Activated T-helper 1 cell treated with anti-CD3 and anti-CD28 coated beads, Interleukin-12 subunit alpha, Interleukin-12 subunit beta, Interleukin-2, Interleukin-4 antibody, amounts not matched to agents 30 ng/mL and 10 ng/mL and 1 ng/mL, durations not matched to agents 14 hours and 24 hours and 36 hours (primary cell): ENCODE data around the gene EMP1. TPM values are rescaled to one million over a fixed set of nuclear protein-coding genes. Genes with fewer than 3 reads are reported as not detected.

Source experiments
- DNase-seq: peaks from one replicate; pipeline ENCODE4 v3.0.0; 2021; ENCODE audit warnings: low spot score
- H3K27ac Mint-ChIP-seq: one replicate; pipeline ENCODE4 v1.8.0; 2021; ENCODE audit warnings: mild to moderate bottlenecking, mixed read lengths
- H3K27me3 Mint-ChIP-seq: one replicate; pipeline ENCODE4 v1.8.0; 2022; ENCODE audit warnings: mild to moderate bottlenecking, moderate library complexity, mixed read lengths; ENCODE audit not compliant: insufficient read depth
- H3K36me3 Mint-ChIP-seq: one replicate; pipeline ENCODE4 v1.8.0; 2021; ENCODE audit warnings: low read depth, mixed read lengths
- H3K4me1 Mint-ChIP-seq: one replicate; pipeline ENCODE4 v1.8.0; 2021; ENCODE audit warnings: low read depth, mixed read lengths
- H3K4me3 Mint-ChIP-seq: one replicate; pipeline ENCODE4 v1.8.0; 2021; ENCODE audit warnings: mild to moderate bottlenecking, moderate library complexity, mixed read lengths
- H3K9me3 Mint-ChIP-seq: one replicate; pipeline ENCODE4 v1.8.0; 2021; ENCODE audit warnings: mixed read lengths
- intact Hi-C: fragments of 100-400 bp; cut with micrococcal nuclease; formaldehyde crosslinking; loops from one replicate; pipeline ENCODE4 v1.15.1; 2024
- total RNA-seq: library from RNA; stranded (reverse); gene quantifications from 2 replicates; pipeline ENCODE4 v1.2.3, GENCODE V29; 2022

Gene EMP1
- total RNA-seq, 1 donor from 2014 or later, result 33.6 TPM

DNA sequence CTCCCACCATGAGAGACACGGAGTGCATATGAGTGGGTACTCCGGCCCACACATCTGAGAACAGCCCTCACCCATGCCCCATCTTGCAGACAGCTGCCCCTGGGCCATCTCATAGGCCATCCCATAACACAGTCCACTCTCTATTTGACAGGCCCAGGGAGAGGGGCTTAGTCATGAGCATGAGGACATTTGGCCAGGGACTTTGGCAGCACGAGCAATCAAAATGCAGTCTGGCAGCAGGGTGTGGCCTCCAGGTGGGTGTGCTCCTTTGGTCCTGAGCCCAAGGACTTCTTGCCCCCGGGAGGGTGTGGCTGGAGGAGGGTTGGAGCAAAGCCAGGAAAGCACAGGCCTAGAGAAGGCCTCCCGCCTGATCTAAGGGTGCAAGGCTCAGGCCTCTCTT is 25.6 kb downstream of the EMP1 start:
- H3K36me3 Mint-ChIP-seq, result no peaks in the 10 kb centered on the region
- no peak overlapping the region for H3K27ac Mint-ChIP-seq
- H3K27me3 Mint-ChIP-seq, result peaks cover 26% of the 10 kb centered on the region
- no peak overlapping the region for H3K4me3 Mint-ChIP-seq
- DNase-seq, result no peak
- intact Hi-C loops, result no loop called here
- no peaks in the 10 kb centered on the region for H3K9me3 Mint-ChIP-seq
- no peaks in the 10 kb centered on the region for H3K4me1 Mint-ChIP-seq

GRCh38 chr12:13223179-13223804 is 26.8 kb downstream of the EMP1 start:
- Mint-ChIP-seq H3K4me1 (no peaks in the 10 kb centered on the region), H3K27ac (no peak overlapping the region), H3K27me3 (peaks cover 34% of the 10 kb centered on the region), H3K4me3 (no peak overlapping the region), H3K36me3 (no peaks in the 10 kb centered on the region), H3K9me3 (no peaks in the 10 kb centered on the region)
- DNase-seq, result no peak
- intact Hi-C loops, result no loop called here

DNA sequence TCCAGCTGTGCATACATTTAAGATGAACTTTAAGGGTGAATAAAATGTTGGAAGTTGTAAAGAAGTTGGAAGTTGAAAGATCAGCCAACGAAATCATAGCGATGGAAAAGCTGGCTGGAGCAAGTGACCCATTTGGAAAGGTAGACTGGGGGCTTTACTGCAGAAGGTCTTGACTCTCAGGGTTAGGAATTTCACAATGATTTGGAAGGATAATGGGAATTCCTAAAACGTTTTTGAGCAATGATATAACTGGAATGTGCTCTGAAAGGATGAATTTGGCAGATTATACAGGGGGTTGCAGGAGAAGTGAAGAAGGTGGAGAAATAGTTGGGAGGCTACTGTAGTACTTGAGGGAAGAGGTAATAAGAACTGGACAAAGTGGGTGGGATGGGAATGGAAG is 27.4 kb downstream of the EMP1 start:
- DNase-seq, result no peak
- intact Hi-C loops, result no loop called here
- no peak overlapping the region for H3K27ac Mint-ChIP-seq
- no peaks in the 10 kb centered on the region for H3K36me3 Mint-ChIP-seq
- H3K4me3 Mint-ChIP-seq, result no peak overlapping the region
- no peaks in the 10 kb centered on the region for H3K4me1 Mint-ChIP-seq
- H3K27me3 Mint-ChIP-seq, result peaks cover 34% of the 10 kb centered on the region
- no peaks in the 10 kb centered on the region for H3K9me3 Mint-ChIP-seq

DNA sequence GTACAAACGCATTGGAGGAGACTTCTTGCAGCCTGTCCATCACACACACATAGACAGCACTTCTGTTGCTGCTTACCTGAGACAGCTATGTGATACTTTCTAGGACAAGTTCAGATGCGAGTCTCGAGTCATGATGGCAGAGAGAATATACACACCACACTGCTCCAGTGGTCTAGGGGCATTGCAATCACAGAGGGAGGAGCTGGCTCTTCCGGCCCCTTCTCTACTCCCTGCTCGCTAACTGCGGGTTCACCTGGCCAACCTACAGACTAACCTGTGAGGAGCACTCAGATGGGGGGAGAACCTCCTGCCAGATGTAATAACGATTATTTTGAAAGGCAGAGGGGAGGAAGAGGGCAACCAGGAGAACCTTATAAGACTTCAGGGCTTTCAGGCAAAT is 30.7 kb downstream of the EMP1 start:
- no peak for DNase-seq
- Mint-ChIP-seq H3K4me3 (no peak overlapping the region), H3K36me3 (no peaks in the 10 kb centered on the region), H3K27me3 (peaks cover 43% of the 10 kb centered on the region), H3K4me1 (no peaks in the 10 kb centered on the region), H3K9me3 (no peaks in the 10 kb centered on the region), H3K27ac (no peak overlapping the region)
- intact Hi-C loops, result no loop called here

DNA sequence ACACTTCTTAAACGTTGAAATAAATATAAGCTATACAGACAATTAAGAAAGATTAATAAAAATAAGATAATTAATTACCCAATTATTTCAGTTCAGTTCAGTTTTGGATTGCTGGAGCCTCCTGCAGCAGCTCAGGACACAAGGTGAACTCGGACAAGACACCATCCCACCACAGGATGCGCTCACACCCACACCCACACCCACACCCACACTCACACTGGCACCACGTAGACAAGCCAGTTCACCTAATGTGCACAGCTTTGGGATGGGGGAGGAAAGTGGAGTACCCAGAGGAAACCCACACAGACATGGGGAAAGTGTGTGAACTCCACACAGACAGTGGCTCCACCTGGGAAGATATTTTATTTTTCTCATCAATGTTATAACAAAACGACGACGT is 32.1 kb downstream of the EMP1 start:
- H3K9me3 Mint-ChIP-seq, result no peaks in the 10 kb centered on the region
- H3K4me3 Mint-ChIP-seq, result no peak overlapping the region
- no peak for DNase-seq
- no peaks in the 10 kb centered on the region for H3K4me1 Mint-ChIP-seq
- no peak overlapping the region for H3K27ac Mint-ChIP-seq
- H3K36me3 Mint-ChIP-seq, result no peaks in the 10 kb centered on the region
- intact Hi-C loops, result no loop called here
- H3K27me3 Mint-ChIP-seq, result peaks cover 41% of the 10 kb centered on the region

DNA sequence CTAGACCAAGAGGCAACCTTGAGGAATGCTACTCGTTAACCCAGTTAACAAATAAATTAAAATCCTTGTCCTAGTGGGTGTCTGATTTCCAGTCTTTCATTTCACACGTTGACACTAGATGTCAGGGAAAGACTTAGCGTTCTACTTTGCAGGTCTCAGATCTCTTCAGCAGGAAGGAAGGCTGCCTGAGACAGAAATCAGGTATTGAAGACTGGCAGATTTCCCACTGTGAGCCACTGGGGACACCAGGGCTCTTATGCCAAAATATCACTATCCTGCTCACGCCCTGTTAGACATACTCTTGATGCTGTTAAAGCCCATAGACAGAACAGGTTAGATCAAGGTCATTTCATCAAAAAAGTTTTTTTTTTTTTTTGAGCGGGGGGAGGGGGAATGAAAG is 33.0 kb downstream of the EMP1 start:
- Mint-ChIP-seq H3K4me1 (no peaks in the 10 kb centered on the region), H3K4me3 (no peak overlapping the region), H3K27ac (no peak overlapping the region), H3K36me3 (no peaks in the 10 kb centered on the region), H3K9me3 (no peaks in the 10 kb centered on the region), H3K27me3 (peaks cover 40% of the 10 kb centered on the region)
- intact Hi-C loops, result no loop called here
- DNase-seq, result no peak

DNA sequence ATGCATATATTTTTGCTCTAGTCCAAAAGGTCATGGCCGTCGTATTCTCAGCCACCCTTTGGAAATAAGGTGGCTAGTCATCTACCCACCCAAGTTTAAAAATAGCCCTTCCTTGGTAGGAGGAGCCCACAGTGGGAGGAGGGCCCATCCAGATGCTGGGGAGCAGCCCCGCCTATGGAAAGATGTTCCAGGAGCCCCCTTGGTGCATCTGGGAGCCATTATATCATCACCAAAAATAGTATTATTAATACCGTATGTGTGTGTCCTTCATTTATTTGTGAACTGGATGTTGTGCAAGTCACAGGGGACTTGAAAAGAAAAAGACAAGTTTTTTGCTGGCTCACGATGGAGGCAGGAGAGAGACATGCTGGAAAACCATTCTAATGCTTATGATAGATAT is 34.0 kb downstream of the EMP1 start:
- no peak overlapping the region for H3K4me3 Mint-ChIP-seq
- no peaks in the 10 kb centered on the region for H3K9me3 Mint-ChIP-seq
- intact Hi-C loops, result no loop called here
- DNase-seq, result no peak
- no peaks in the 10 kb centered on the region for H3K4me1 Mint-ChIP-seq
- H3K27ac Mint-ChIP-seq, result no peak overlapping the region
- peaks cover 33% of the 10 kb centered on the region for H3K27me3 Mint-ChIP-seq
- no peaks in the 10 kb centered on the region for H3K36me3 Mint-ChIP-seq

DNA sequence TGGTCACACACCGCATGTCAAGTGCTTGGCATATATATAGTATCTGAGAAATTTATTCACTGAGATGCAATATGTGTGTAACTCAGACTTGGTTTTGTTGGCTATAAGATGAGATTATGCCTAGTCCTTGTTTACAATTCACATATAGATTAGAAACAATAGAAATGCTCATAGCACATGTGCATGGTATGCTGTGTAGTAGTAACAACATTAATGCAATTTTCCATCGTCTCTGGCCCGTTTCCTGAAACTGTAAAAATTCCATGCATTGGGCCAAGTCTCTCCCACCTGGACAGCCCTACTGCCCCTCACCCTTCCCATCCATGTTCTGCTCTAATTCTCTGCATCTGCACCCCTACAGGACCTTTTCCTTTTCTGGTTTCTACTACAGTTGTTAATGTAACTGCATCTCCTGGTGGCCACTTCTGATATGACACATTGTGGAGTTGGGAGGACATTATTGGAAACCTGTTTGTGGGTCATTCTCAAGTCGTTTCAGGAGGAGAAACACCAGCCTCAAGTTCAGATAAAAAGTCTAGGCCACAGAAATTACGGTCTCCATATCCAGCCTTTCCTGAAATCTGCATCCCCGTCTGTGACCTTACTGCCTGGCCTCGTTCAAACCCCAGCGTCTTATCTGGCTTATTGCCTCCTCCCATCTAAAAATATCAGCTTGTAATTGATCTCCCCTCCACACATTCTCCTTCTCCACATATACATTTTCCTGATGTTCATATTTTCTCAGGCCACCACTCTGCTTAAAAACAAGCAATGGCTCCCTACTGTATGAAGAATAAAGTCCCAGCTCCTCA is 37.5 kb downstream of the EMP1 start:
- Mint-ChIP-seq H3K36me3 (no peaks in the 10 kb centered on the region), H3K9me3 (no peaks in the 10 kb centered on the region), H3K4me1 (no peaks in the 10 kb centered on the region), H3K4me3 (no peak overlapping the region), H3K27me3 (peaks cover 10% of the 10 kb centered on the region), H3K27ac (no peak overlapping the region)
- intact Hi-C loops, result loop anchor here (1.0 kb wide), 2 partner anchors 136 to 318 kb away; no protein-coding TSS in a partner anchor
- DNase-seq, result no peak

DNA sequence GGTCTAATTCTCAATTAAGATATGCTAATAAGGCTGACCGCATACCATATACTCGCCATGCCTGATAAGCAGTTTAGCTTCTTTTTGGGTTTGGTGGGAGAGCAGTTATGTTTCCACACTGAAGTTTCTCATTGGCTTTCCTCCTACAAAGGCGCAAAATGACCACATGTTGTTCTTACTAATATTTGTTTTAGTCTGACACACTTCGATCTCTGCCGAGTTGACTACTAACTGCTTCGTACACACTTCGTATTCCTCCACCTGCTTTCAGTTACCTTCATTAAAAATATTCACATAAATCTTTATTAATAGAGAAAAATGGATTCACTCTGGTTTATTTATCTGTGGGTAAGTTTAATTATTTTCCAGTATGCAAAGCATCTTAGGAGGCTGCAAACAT is 41.7 kb downstream of the EMP1 start:
- no peak overlapping the region for H3K27ac Mint-ChIP-seq
- H3K36me3 Mint-ChIP-seq, result no peaks in the 10 kb centered on the region
- intact Hi-C loops, result no loop called here
- no peak overlapping the region for H3K4me3 Mint-ChIP-seq
- H3K27me3 Mint-ChIP-seq, result peaks cover 13% of the 10 kb centered on the region
- H3K9me3 Mint-ChIP-seq, result no peaks in the 10 kb centered on the region
- H3K4me1 Mint-ChIP-seq, result no peaks in the 10 kb centered on the region
- no peak for DNase-seq

DNA sequence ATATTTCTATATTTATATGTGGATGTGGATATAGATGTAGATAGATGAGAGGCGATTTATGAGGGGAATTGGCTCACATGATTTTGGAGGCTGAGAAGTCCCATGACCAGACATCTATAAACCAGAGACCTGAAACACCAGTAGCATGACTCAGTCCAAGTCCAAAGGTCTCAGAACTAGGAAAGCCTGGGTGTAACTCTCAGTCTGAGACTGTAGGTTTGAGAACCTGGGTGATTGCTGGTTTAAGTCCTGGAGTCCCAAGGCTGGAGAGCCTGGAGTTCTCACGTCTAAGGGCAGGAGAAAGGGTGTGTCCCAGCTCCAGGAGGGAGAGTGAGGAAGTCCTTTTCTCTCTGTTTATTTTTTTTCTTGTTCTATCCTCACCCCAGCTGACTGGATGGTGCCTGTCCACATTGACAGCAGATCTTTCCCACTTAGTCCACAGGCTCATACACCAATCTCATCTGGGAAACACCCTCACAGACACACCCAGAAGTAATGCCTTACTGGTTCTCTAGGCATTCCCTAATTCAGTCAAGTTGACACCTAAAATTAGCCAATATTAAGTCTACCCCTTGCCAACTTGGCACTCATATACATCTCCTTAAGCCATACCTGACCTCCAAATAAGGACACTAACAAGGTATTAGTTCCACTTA is 45.4 kb downstream of the EMP1 start:
- Mint-ChIP-seq H3K4me3 (no peak overlapping the region), H3K27me3 (peaks cover 17% of the 10 kb centered on the region), H3K4me1 (no peaks in the 10 kb centered on the region), H3K9me3 (no peaks in the 10 kb centered on the region), H3K27ac (no peak overlapping the region), H3K36me3 (no peaks in the 10 kb centered on the region)
- no peak for DNase-seq
- intact Hi-C loops, result no loop called here

GRCh38 chr12:13242936-13243335 is 46.4 kb downstream of the EMP1 start:
- H3K4me1 Mint-ChIP-seq, result no peaks in the 10 kb centered on the region
- peaks cover 17% of the 10 kb centered on the region for H3K27me3 Mint-ChIP-seq
- H3K4me3 Mint-ChIP-seq, result no peak overlapping the region
- H3K9me3 Mint-ChIP-seq, result no peaks in the 10 kb centered on the region
- H3K36me3 Mint-ChIP-seq, result no peaks in the 10 kb centered on the region
- intact Hi-C loops, result no loop called here
- no peak overlapping the region for H3K27ac Mint-ChIP-seq
- no peak for DNase-seq

DNA sequence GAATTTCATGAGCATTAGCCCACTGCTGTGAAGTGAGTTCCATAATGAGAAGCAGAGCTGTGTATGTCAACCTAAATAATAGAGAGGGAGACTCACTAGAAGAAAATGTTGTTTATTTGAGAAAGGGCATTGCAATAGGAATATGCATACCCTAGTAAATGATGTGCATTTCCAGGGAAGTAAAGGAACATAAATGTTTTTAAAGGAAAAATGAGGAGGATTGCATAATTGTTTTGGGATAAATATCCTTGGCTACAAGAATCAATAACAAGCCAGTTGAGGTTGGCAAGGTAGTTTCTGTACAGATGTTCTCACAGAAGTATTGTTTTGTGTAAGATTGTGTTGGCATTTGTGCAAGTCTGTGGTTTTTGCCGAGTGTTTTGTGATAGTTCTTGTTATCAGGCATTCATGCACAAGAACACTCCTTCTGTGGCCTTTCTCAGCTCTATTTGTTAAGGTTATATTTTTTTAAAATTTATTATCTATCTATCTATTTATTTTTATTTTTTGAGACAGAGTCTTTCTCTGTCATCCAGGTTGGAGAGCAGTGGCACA is 47.1 kb downstream of the EMP1 start:
- no peak for DNase-seq
- Mint-ChIP-seq H3K4me1 (no peaks in the 10 kb centered on the region), H3K36me3 (no peaks in the 10 kb centered on the region), H3K27ac (no peak overlapping the region), H3K27me3 (peaks cover 17% of the 10 kb centered on the region), H3K9me3 (no peaks in the 10 kb centered on the region), H3K4me3 (no peak overlapping the region)
- intact Hi-C loops, result no loop called here

DNA sequence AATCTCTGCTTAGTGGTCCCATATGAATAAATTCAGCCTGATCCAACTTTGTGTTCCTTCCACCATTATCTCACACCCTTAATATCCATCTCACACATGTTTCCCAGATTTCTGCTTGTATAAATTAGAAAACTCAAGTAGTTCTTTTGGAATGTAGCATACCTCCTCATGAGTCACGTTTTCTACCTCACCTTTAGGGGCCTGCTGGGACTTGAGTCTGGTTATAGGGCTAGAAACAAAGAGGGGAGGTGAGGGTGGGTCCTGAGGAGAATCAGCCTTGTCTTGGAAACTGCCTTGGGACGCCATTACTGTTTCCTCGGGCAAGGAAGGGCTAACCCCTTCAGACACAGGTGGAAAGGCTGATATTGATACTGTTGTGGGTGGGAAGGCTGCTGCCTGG is 51.1 kb downstream of the EMP1 start:
- Mint-ChIP-seq H3K27me3 (peaks cover 13% of the 10 kb centered on the region), H3K4me3 (no peak overlapping the region), H3K4me1 (no peaks in the 10 kb centered on the region), H3K27ac (no peak overlapping the region), H3K36me3 (no peaks in the 10 kb centered on the region), H3K9me3 (no peaks in the 10 kb centered on the region)
- intact Hi-C loops, result no loop called here
- no peak for DNase-seq
